ENCODE data around the gene TRAPPC2.
A peak's percentile ranks its signal among the peaks of the same experiment; 100 is the strongest.
"Not testable (repeated sequence)": the region's sequence is repeated elsewhere in the genome, so short reads cannot be mapped to it uniquely, and the experiment has no call there.

Gene TRAPPC2

GRCh38 chrX:13742397-13743176 lies 8.2 kb upstream of the TRAPPC2 start:
- peak; percentile 62 for DNase-seq

GRCh38 chrX:13741695-13742094 lies 7.3 kb upstream of the TRAPPC2 start:
- no peak for DNase-seq

- DNase-seq: no peak
These were observed 914 bp downstream of the TRAPPC2 start for GRCh38 chrX:13733506-13733905.

DNA sequence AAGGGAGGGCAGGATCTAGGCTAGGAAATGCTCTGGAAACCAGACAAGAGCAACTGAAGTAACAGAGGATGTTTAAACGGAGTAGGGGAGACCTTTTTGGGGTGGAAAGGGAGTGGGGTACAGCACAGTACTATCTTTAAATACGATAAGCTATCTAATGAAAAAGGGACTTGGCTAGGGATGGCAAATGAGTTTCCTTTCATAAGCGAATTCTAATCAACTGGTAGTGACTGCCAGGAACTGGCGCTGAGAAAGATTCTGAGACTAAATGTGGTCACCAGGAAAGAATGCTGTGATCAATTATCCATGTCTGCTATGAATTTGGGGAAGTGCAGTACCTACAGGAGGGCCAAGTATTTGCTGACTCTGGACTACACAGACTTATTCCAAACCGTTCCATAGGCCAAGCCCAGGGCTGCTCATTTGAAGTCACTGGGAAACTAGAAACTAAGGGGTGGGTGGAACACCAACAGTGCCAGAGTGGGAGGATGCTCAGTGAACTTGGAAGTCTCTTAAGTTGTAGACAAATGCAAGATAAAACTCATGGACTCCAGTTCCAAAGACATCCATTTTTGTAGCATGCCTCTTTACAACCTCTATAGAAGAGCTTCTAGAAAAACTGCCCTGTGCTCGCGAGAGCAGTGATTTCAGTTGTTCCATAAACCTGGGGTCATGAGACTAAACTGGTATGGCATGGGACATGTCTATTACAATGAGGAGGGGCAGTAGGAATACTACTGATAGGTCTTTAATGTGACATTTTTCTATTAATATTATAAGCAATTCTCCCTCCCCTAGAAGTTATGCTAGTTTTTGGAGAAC lies 2.0 kb downstream of the TRAPPC2 start:
- DNase-seq: no peak

DNA sequence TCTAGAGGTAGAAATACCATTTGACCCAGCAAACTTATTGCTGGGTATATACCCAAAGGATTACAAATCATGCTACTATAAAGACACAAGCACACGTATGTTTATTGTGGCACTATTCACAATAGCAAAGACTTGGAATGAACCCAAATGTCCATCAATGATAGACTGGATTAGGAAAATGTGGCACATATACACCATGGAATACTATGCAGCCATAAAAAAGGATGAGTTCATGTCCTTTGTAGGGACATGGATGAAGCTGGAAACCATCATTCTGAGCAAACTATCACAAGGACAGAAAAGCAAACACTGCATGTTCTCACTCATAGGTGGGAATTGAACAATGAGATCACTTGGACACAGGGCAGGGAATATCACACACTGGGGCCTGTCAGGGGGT lies 3.9 kb downstream of the TRAPPC2 start:
- DNase-seq: not testable (repeated sequence)

GRCh38 chrX:13726583-13726982 lies 7.8 kb downstream of the TRAPPC2 start:
- DNase-seq: not testable (repeated sequence)

- peak; percentile 51 for DNase-seq
These were observed 9.5 kb downstream of the TRAPPC2 start for GRCh38 chrX:13724878-13725277.

DNA sequence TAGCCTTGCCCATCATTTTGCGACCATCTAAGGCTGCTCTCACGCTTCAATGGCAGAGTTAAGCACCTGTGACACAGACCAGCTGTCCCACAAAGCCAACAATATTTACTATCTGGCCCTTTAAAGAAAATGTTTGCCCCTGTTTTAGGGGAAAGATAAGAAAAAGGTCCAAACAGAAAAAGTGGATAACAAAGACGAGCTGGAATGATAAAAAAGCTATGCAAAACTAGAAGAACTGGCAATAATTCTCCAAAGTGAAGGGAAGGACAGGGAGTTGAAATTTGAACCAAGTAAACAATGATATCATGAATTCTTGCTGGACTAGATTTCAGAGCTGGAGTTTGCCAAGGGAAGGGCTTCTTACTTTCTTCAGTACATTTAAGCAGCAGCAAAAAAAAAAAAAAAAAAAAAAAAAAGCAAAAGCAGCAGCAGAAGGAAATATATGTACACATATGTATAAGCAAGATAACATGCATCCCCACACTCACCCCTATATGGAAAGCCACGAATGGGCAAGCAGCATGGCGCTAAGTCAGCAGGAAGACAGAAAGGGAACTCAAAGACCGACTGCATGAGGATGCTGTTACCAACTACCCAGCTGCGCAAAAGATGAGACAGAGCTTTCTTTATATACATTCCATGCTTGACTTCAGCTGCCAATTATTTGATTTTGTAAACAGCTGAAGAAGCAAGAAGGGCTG lies 12.5 kb downstream of the TRAPPC2 start:
- DNase-seq: no peak

DNA sequence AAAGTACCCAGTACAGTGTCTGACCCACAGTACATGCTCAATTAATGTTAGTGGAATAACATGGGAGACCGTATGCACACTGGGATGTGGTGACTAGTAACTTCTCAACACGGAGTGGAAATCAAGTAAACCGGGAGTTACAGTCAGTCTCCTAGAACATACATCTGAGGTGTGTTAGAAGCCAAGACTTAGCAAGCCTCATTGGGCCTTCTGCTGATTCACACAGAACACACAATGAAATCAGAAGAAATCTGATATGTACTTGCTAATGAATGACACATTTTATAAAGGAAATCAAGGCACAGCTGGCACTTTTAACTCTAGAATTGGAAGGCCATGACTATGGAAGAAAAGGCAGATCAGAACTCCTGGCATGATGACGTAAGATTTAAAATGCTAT lies 13.0 kb downstream of the TRAPPC2 start:
- DNase-seq: no peak

GRCh38 chrX:13719192-13719856 lies 15.1 kb downstream of the TRAPPC2 start:
- DNase-seq: no peak

DNA sequence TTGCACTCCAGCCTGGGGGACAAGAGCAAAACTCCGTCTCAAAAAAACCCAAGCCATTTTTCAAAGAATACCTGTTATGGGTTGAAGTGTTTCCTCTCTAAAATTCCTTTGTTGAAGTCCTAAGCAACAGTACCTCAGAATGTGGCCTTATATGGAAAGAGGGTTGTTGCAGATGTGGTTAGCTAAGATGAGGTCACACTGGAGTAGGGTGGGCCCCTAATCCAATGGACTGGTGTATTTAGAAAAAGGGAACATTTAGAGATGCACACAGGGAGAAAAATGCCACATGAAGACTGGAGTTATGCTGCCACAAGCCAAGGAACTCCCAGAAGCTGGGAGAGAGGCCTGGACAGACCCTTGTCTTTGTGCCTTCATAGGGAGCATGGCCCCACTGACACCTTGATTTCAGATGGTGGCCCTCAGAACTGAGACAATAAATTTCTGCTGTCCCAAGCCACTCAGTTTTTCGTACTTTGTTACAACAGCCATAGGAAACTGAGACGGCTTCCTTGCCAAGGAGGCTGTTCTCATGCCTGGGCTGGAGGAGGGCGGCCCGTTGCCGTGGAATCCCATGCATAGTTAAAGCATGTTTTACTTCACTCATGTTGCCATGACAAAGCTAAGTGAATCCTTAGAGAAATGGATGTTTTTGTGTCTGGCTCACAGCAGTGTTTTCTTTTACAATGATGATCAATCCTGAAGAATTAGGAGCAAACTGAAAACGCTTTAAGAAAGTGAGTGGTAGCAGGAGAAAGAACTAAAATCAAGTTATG lies 16.5 kb downstream of the TRAPPC2 start:
- no peak for DNase-seq

GRCh38 chrX:13716905-13717304 lies 17.5 kb downstream of the TRAPPC2 start:
- DNase-seq: peak; percentile 20

GRCh38 chrX:13716455-13716854 lies 18.0 kb downstream of the TRAPPC2 start:
- no peak for DNase-seq

GRCh38 chrX:13711141-13711540 lies 23.3 kb downstream of the TRAPPC2 start:
- no peak for DNase-seq

- DNase-seq: no peak
These were observed 30.8 kb downstream of the TRAPPC2 start for GRCh38 chrX:13703589-13703988.

- no peak for DNase-seq
These were observed 31.3 kb downstream of the TRAPPC2 start for GRCh38 chrX:13703135-13703534.

DNA sequence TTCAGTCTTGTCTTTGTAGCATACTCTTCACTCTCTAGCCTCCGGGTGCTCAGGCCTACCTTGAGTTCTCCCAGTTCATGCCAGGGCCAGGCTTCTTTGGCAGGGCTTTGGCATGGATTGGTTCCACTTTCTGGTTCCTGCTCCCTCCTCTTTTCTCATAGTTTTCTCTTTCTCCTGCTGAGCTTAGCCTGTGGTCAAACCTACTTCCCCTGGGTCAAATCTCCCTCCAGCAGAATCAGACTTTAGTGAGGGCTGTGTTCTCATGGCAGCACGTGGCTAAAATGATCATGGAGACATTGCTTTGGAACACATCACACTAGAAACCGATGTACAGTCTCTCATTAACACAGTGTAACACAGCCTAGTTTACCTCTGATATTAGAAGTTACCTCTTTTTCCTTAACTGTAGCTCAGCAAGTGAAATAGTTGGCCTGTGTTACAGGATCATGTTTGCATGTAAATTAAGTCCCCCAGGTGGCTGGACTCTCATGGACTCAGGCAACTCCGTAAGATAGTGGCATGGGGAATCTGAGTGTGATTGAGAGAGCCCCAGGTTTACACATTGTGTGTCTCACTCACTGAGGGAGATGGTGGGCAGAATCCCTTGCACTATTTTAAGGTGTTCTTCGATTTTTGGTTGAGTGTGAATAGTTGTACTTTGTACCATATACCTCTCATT lies 32.2 kb downstream of the TRAPPC2 start:
- no peak for DNase-seq

DNA sequence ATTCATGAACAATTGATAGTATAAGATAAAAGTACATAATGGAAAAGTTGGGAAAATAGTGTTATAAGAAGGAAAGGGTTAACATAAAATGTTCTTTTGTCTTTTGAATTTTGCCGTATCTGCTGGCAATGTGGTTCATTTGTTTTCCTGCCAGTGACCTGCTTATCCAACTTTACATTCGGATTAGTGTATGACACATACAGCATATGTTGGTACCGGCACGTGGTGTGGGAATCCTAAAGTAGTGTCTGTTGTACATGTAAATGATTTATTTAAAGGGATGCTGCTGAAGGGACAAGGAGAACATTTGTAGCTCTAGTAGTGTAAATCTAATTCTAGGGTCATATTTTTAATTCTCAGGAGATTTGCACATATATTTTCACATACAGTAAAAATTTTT lies 34.0 kb downstream of the TRAPPC2 start:
- DNase-seq: no peak

DNA sequence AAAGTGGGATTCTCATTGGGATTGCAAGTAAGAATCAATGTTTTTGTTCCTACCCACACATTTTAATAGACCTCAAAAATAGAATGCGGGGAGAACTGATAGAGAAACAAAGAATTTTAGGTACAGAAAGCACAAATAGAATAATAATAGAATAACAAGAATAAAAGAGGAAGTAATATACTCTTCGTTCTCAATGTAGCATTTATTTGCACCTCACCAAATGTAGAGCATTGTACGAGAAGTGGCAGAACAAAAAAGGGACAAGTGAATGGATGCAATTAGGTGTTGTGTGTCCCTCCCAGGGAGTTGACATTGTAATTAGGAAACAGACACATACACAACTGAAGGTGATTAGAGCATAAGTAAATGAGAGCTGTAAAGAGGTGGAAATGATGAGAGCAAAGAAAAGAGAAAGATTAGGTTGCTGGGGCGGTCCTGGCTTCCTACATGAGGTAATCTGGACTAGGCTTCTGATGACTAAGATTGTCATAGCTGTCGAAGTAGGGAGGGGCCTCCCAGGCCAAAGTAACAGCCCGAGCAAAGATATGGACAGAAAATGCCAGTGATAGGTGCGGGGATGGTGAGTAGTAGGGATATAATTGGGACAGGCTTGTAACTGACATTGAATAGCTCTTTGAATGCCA lies 35.1 kb downstream of the TRAPPC2 start:
- no peak for DNase-seq

- no peak for DNase-seq
These were observed 36.0 kb downstream of the TRAPPC2 start for GRCh38 chrX:13698432-13698831.

GRCh38 chrX:13697976-13698375 lies 36.4 kb downstream of the TRAPPC2 start:
- DNase-seq: no peak

Data from stimulated activated CD4-positive, alpha-beta T cell treated with anti-CD3 and anti-CD28 coated beads, Interleukin-15, amount 100 ng/mL, for 24 hours (primary cell).